Spleen (tissue), 11 donors: Measurements from ENCODE around the gene DMRTA2. TPM values are rescaled to one million over a fixed set of nuclear protein-coding genes. Genes with fewer than 3 reads are reported as not detected.

Experiments used
- DNase-seq: peaks from one replicate; pipeline ENCODE4 v3.0.0-alpha.2; 2020
- H3K27ac ChIP-seq, 8 donors: fragments of 200-600 bp; sonication (generic) in 7 of 8; 1 replicate in 4 of 8; 2 replicates in 4 of 8; pipeline versions ENCODE4 v1.5.0 to v1.8.0; 2016 to 2021; ENCODE audit warnings: inconsistent platforms in 4 of 8, mild to moderate bottlenecking in 4 of 8, moderate library complexity in 1 of 8
- H3K27me3 ChIP-seq, 7 donors: fragments of 200-600 bp; sonication (generic) in 6 of 7; replicated peaks in 1 of 7; 1 replicate in 4 of 7; 2 replicates in 3 of 7; pipeline versions ENCODE4 v1.5.0 to v1.8.0; 2016 to 2021; ENCODE audit warnings: inconsistent platforms in 3 of 7, mild to moderate bottlenecking in 1 of 7
- H3K36me3 ChIP-seq, 6 donors: fragments of 200-600 bp; sonication (generic) in 5 of 6; 1 replicate in 4 of 6; 2 replicates in 2 of 6; pipeline versions ENCODE4 v1.5.0 to v1.8.0; 2016 to 2021; ENCODE audit warnings: inconsistent platforms in 2 of 6
- H3K4me1 ChIP-seq, 6 donors: fragments of 200-600 bp; sonication (generic) in 5 of 6; 1 replicate in 3 of 6; 2 replicates in 3 of 6; pipeline versions ENCODE4 v1.5.0 to v1.8.0; 2016 to 2021; ENCODE audit warnings: inconsistent platforms in 3 of 6
- H3K4me3 ChIP-seq, 8 donors: fragments of 200-600 bp; sonication (generic) in 7 of 8; 1 replicate in 4 of 8; 2 replicates in 4 of 8; pipeline versions ENCODE4 v1.5.0 to v1.8.0; 2016 to 2021; ENCODE audit warnings: inconsistent platforms in 4 of 8, mild to moderate bottlenecking in 4 of 8, moderate library complexity in 2 of 8
- H3K9me3 ChIP-seq, 8 donors: fragments of 200-600 bp; sonication (generic) in 7 of 8; 1 replicate in 4 of 8; 2 replicates in 4 of 8; pipeline versions ENCODE4 v1.5.0 to v1.8.0; 2016 to 2021; ENCODE audit warnings: inconsistent platforms in 4 of 8
- POLR2A ChIP-seq, 3 donors: fragments of 450-650 bp; IDR thresholded peaks; one replicate each; pipeline ENCODE4 v1.5.1; 2017; ENCODE audit warnings: antibody characterized with exemption in 3 of 3, mild to moderate bottlenecking in 1 of 3
- POLR2AphosphoS5 ChIP-seq, 3 donors: sonication (generic); formaldehyde crosslinking; IDR thresholded peaks; one replicate each; pipeline ENCODE4 v1.5.1; 2017; ENCODE audit warnings: antibody characterized with exemption in 3 of 3
- WGBS, 5 donors: extraction: QIAGEN DNeasy Blood & Tissue Kit in 3 of 5; methylation state at CpG; one replicate each; pipeline versions ENCODE4 v1.1.5 to v1.1.7; 2013 to 2018; 5-methylcytosine and 5-hydroxymethylcytosine counted together
- intact Hi-C: fragments of 100-400 bp; cut with DNase I; formaldehyde crosslinking; loops from one replicate; pipeline ENCODE4 v1.15.0; 2023; ENCODE audit warnings: low total_unique reads
- polyA plus RNA-seq, 3 donors: library from polyadenylated mRNA; stranded (reverse); fragments of 200-250 nt; gene quantifications; one replicate each; pipeline ENCODE4 v1.2.1, GENCODE V29; 2013
- total RNA-seq, 7 donors: library from RNA; depleted of rRNA in 3 of 7; stranded (reverse); fragments of >200 nt in 3 of 7; fragmentation: NEBNext Ultra II Directional in 4 of 7; extraction: Animal tissue kit (Norgen Biotek cat#: 25700) in 4 of 7; gene quantifications; one replicate each; pipeline versions ENCODE4 v1.1.0 to v1.2.1, GENCODE V29; 2016 to 2021
- TF ChIP-seq, protein P1 (sequence below), 11 experiments: fragments of 200-600 bp in 7 of 11; fragments of 450-650 bp in 4 of 11; sonication (generic) in 4 of 11; IDR thresholded peaks in 8 of 11; conservative IDR thresholded peaks in 3 of 11; 1 replicate in 7 of 11; 2 replicates in 4 of 11; pipeline versions ENCODE4 v1.4.0 to v1.8.0; 2016 to 2021; ENCODE audit warnings: antibody characterized with exemption in 11 of 11, inconsistent platforms in 4 of 11, mild to moderate bottlenecking in 1 of 11
- donor health status: healthy with polysubstance abuse.
- donor health status: DM: no; HTN: no; CAD: no; lungs with moderate emphysema.
- donor health status: DM: no; HTN: no; CAD: no.
- donor health status: Bipolar disorder and iron deficiency.
- donor health status: healthy.
- donor health status: DM: no; HTN: no; CAD: no.
- donor health status: DM: yes; HTN: yes; CAD: no.

The DMRTA2 gene
- total and polyA plus RNA-seq, 10 donors = 0.03 to 0.15 (median 0.09) TPM; not detected in 6

- no peak for DNase-seq
- Histone ChIP-seq H3K9me3 (peaks cover 0 to 3% (median 0%) of the 10 kb centered on the region in 8 donors), H3K4me1 (peaks cover 31 to 87% (median 75%) of the 10 kb centered on the region in 6 donors), H3K27me3 (peaks cover 15 to 100% (median 100%) of the 10 kb centered on the region in 7 donors), H3K4me3 (peak overlapping the region; percentile 18 to 66 (median 42)), H3K36me3 (no peaks in the 10 kb centered on the region), H3K27ac (no peak overlapping the region)
- 2 to 4% (median 3%) methylated on average over 35 of the region's 35 CpGs for WGBS, 5 donors
- intact Hi-C loops = no loop called here
- no peak for TF ChIP-seq POLR2A (IDR thresholded peaks at IDR 0.05)
- TF ChIP-seq, protein P1, sequence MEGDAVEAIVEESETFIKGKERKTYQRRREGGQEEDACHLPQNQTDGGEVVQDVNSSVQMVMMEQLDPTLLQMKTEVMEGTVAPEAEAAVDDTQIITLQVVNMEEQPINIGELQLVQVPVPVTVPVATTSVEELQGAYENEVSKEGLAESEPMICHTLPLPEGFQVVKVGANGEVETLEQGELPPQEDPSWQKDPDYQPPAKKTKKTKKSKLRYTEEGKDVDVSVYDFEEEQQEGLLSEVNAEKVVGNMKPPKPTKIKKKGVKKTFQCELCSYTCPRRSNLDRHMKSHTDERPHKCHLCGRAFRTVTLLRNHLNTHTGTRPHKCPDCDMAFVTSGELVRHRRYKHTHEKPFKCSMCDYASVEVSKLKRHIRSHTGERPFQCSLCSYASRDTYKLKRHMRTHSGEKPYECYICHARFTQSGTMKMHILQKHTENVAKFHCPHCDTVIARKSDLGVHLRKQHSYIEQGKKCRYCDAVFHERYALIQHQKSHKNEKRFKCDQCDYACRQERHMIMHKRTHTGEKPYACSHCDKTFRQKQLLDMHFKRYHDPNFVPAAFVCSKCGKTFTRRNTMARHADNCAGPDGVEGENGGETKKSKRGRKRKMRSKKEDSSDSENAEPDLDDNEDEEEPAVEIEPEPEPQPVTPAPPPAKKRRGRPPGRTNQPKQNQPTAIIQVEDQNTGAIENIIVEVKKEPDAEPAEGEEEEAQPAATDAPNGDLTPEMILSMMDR (IDR thresholded peaks at IDR 0.05 in 8 of 11, conservative IDR thresholded peaks at IDR 0.05 in 3 of 11) = no peak
- TF ChIP-seq POLR2AphosphoS5 (IDR thresholded peaks at IDR 0.05) = no peak
Observed at GRCh38 chr1:50424045-50424883, 1.0 kb upstream of the DMRTA2 start.

DNA sequence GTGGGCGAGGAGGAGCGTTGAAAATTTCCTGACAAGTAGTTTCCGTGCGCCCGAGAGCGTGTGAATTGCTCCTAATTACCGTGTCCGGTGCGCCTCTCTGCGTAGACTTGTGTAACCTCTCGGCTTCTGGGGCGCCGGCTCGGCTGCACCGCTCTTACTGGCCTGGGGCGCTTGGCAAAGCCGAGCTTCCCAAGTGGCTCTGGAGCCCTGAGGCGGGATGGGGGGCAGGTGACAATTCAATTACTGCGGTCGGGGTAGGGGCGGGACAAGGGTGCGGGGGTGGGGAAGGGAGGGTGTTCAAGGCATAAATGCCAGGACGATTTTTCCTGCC, 392 bp upstream of the DMRTA2 start:
- DNase-seq = no peak
- peak overlapping the region in 7 of 8 donors; percentile 34 to 66 (median 47) for H3K4me3 ChIP-seq
- peaks cover 0 to 3% (median 0%) of the 10 kb centered on the region in 8 donors for H3K9me3 ChIP-seq
- no peaks in the 10 kb centered on the region for H3K36me3 ChIP-seq
- 2 to 4% (median 3%) methylated on average over 11 to 23 of the region's 23 CpGs for WGBS, 5 donors
- TF ChIP-seq, protein P1 (IDR thresholded peaks at IDR 0.05 in 8 of 11, conservative IDR thresholded peaks at IDR 0.05 in 3 of 11) = no peak
- TF ChIP-seq POLR2AphosphoS5 (IDR thresholded peaks at IDR 0.05) (no peak), POLR2A (IDR thresholded peaks at IDR 0.05) (no peak)
- H3K27me3 ChIP-seq = peaks cover 17 to 100% (median 100%) of the 10 kb centered on the region in 7 donors
- H3K27ac ChIP-seq = no peak overlapping the region
- intact Hi-C loops = no loop called here
- peaks cover 34 to 92% (median 80%) of the 10 kb centered on the region in 6 donors for H3K4me1 ChIP-seq

DNA sequence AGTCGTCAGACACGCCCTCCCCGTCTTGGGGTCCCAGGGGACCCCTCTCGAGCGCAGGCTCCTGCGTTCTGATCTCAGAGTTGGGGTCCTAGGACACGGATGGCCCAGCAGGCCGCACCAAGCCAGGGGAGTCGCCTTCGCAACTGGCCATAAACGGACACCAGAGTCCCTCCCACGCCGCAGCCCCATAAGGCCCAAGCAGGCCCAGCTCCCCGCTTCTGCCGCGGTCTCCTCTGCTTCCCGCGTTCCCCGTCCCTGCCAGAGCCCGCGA, 633 bp downstream of the DMRTA2 start:
- peaks cover 18 to 100% (median 100%) of the 10 kb centered on the region in 7 donors for H3K27me3 ChIP-seq
- 6 to 11% (median 8%) methylated on average over 16 to 21 of the region's 21 CpGs for WGBS, 5 donors
- intact Hi-C loops = no loop called here
- no peaks in the 10 kb centered on the region for H3K36me3 ChIP-seq
- peaks cover 34 to 97% (median 83%) of the 10 kb centered on the region in 6 donors for H3K4me1 ChIP-seq
- H3K9me3 ChIP-seq = peaks cover 0 to 3% (median 0%) of the 10 kb centered on the region in 8 donors
- DNase-seq = no peak
- no peak for TF ChIP-seq POLR2AphosphoS5 (IDR thresholded peaks at IDR 0.05)
- TF ChIP-seq, protein P1 (IDR thresholded peaks at IDR 0.05 in 8 of 11, conservative IDR thresholded peaks at IDR 0.05 in 3 of 11) = no peak
- H3K27ac ChIP-seq = no peak overlapping the region
- peak overlapping the region in 3 of 8 donors; percentile 36 to 66 (median 48) for H3K4me3 ChIP-seq
